GM21723 (cell line): ENCODE measurements around the gene TIGD3.

Experiments
- ATAC-seq: cut with Tn5 transposase; IDR thresholded peaks from one replicate; pipeline ENCODE4 v1.9.1; 2021; ENCODE audit warnings: mild to moderate bottlenecking, moderate library complexity; ENCODE audit not compliant: unreplicated experiment

Gene TIGD3, protein sequence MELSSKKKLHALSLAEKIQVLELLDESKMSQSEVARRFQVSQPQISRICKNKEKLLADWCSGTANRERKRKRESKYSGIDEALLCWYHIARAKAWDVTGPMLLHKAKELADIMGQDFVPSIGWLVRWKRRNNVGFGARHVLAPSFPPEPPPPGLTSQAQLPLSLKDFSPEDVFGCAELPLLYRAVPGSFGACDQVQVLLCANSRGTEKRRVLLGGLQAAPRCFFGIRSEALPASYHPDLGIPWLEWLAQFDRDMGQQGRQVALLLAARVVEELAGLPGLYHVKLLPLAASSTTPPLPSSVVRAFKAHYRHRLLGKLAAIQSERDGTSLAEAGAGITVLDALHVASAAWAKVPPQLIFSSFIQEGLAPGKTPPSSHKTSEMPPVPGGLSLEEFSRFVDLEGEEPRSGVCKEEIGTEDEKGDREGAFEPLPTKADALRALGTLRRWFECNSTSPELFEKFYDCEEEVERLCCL

DNA sequence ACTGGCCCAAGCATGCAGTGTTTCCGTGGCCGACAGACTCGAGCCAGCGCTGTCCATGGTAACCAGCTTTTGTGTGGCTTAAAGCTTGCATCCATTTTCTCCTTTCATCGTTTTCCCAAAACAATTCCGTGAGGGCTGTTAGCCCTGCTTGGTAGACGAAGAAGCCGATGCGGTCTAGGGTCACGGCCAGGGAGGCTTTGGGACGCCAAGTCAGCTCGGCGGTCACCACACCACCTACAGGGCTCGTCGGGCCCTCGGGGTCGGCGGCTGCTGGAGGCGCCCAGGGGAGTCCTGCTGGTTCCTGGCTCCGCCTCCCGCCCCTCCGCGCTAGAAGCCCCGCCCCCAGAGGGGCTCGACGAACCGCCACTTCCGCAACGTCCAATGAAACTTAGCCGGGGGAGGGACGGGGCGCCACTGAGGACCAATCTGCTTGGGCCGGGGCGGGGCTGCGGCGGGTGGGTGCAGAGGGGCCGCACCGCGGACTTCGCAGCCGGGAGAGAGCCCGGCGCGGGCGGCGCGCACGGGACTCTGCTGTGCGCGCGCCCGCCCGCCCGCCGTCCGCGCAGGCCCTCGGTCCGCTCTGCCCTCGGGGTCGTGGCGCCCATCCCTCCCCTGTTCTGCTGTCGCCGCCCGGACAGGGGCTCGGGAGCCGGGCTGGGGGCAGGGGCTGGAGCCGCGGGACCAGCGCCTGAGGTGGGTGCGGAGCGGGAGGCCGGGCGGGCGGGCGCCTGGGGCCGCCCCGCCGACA is at the start of gene TIGD3:
Gene TIGD3, plus strand, starts transcription at position 487 of the 748 bp plus-strand sequence. CDS start 1,058 bp downstream, outside the sequence.
- peak; percentile 82 for ATAC-seq

DNA sequence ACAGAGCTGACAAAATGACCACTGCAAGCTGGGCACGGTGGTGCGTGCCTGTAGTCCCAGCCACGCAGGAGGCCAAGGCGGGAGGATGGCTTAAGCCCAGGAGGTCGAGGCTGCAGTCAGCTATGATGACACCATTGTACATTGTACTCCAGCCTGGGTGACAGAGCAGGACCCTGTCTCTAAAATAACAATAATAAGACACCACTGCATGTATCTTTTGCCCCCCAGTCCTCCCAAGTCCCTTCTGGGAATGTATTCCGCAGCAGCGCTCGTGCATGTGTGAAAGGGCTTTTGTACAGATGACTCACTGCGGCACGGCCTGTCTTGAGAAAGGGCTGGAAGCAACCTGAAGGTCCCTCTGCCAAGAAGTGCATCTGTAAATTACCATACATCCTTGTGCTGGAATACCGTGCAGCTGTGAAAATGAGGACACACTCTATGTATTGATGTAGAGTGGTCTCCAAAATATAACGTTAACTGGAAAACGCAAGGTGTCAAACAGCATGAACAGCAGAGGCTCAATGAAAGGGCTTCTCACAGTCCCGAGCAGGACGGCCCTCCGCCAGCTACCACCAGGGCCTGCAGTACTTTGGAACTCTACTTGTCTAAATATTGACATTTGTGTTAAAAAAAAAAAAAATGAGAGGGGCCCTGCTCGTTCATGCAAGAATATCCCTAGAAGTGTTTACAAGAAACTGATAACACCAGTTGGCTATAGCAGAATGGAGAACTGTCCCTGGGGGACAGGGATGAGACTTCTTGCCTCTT is 48.9 kb upstream of the TIGD3 start:
- ATAC-seq: no peak

DNA sequence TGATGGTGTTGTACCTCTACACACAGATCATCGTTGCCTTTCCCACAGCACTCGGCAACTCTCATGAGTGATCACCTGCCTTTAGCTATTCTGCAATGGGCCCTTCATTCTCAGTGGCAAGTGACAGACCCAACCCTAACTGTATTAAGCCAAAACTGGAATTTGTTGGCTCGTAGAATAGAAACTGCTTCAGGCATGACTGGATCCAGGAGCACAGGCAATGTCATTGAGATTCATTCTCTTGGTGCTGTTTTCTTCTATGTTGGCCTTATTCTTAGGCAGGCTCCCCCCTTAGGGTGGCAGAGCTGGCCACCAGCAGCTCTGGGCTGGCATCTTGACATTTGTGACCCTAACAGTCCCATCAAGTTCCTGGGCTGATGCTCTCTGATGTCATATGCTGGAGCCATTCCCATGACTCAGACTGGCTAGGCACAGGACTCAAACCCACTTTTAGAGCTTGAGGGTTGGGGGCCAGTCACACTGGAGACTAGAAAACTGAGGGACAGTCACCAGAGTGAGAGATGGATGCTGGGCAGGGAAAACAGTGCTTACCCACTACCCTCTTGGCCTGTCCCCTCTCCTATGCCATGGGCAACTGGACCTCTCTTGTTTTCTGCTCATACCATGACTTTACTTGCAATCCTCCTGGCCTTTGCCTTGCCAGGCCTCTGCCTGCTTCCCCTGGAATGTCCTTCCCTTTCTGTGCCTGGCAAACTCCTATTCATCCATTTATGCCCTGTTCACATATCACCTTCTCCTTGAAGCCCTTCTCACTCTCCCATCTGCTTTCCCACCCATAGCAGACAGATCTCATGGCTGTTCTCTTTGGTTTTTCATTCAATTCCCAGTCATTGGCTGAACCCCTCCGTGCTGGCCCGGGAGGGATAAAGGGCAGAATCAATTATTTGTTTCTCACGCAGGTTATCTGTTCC is 47.0 kb upstream of the TIGD3 start:
- no peak for ATAC-seq

DNA sequence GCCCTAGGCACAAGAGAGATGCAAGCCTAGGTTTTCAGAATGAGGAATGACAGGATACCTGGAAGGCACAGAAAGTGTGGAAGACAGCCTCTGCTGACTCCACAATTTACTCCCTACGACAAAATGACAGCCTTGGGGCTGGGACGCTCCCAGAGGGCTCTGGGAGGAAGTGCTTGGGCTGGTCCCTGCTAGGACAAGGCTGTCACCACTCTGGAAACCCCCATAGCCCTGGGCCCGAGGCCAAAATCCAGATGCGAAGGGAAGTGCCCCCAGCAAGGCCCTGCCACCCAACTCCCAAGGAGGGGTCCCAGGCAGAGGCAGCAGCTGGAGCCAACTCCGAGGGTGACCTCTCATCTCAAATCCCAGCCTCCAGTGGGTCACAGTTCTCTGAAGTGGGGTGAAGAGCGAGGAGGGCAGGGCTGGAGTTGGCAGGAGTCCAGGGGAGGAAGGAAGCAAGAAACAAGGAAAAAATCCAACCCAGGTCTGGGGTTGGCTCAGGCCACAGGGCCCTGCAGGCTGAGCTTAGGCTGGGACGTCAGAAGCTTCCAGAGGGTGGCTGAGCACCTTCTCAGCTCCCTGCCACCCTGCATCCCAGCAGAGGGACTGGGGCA is 46.2 kb upstream of the TIGD3 start:
- ATAC-seq: no peak

DNA sequence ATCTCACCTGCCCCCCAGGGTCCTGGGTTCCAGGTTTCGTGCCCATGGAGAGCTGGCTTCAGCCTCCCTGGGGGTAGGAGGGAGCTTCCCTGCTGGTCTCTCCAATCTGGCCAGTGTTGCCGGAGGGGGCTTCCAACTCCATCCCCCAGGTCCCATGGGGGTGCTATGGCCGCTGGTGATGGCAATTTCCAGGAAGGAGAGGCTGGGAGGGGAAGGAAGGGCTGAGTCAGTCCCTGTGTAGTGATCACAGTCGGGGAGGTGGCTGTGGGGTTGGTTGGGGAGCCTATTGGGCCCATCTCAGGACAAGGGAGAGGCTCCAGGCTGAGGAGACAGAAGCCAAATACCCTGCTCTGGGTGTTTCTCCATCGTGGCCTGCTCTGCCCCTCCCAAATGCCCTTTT is 45.5 kb upstream of the TIGD3 start:
- ATAC-seq: no peak

DNA sequence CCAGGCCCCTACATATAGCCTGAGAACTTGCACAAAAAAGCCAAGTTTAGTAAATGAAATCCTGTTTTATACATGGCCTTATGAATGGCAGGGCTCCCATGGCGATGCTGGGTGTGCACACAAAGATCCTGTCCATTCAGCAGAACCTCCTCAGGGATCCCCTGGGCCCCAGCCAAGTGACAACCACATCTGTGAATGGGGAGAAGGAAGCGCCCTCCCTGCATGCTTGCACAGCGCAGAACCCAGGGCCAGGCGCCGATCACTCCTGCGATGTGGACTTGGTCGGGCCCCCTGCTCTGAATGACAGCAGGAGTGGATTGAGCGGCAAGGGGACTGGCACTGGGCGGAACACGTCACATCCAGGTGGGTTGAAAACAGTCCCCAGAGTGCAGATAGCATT is 44.3 kb upstream of the TIGD3 start:
- ATAC-seq: no peak

DNA sequence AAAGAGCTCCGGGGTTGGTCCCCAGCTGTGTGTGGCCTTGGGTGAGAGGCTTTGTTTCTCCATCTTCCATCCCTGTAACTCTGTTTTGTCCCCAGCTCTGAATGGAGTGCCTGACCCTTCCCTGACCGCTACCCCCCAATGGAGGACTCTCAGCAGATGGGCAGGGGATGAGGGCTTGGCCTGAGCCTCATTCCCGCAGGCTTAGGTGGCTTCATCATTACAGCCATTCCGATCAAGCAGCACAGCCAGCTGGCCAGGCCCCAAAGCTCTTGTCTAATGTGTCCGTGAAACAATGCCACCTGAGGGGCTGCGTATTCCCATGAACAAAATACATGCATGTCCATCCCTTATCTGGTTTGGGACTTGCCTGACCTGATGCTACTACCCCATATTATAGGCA is 43.8 kb upstream of the TIGD3 start:
- ATAC-seq: no peak

DNA sequence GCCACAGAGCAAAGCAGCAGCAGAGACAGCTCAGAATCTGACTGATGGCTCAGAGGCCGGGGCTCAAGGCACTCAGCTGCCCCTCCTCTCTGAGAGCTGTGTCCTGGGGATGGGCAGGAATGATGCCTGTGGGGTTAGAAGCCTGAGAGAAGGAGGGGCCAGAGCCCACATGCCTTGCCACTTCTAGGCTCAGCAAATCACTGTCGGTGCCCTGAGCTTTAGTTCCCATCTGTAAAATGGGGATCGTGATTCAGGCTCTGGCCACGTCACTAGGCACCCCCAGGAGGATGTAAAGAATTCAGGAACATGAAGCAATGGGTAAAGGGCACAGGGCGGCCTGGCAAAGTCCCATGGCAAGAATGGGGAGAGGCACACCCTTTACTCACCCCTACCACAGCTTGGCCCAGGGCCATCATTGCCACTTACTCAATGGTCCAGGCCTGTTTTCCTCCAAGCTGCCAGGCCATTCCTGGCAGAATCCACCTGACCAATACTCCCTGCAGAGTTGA is 43.3 kb upstream of the TIGD3 start:
- ATAC-seq: no peak

DNA sequence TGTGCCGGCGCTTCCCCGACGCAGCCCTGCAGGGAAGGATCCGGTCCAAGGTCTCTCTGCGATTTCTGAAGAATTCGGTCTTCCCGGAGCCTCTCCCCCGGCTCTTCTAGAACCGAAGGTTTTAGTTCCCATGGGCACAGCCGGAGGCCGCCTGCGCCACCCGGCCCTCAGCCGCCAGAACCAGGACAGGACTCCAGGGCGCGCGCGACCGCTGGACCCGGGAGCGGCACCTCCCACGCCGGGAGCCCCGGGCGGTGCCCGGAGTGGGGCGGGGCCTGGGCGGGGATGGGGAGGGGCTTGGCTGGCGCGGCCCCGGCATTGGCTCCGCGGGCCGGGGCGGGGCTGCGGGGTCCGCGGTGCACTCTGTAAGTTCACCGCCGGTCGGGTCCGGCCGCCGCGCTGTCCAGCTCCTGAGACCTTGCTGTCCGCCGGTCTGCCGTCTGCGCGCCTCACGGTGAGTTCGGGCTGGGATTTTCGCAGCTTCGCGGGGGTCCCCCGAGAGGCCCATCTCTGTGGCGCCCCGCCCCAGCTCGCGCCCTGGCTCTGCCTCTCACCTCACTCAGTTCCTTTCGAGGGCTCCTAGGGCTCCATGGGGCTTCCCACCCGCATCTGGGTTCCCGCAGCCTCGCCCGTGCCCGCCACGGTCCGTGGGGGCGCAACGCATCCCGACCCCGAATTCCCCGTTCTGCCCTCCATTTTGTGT is 39.9 kb upstream of the TIGD3 start, which contains the start of gene CDC42EP2:
Gene CDC42EP2, plus strand, starts transcription at position 366 of the 703 bp plus-strand sequence. CDS start 6,033 bp downstream, outside the sequence.
- ATAC-seq: peak; percentile 78

DNA sequence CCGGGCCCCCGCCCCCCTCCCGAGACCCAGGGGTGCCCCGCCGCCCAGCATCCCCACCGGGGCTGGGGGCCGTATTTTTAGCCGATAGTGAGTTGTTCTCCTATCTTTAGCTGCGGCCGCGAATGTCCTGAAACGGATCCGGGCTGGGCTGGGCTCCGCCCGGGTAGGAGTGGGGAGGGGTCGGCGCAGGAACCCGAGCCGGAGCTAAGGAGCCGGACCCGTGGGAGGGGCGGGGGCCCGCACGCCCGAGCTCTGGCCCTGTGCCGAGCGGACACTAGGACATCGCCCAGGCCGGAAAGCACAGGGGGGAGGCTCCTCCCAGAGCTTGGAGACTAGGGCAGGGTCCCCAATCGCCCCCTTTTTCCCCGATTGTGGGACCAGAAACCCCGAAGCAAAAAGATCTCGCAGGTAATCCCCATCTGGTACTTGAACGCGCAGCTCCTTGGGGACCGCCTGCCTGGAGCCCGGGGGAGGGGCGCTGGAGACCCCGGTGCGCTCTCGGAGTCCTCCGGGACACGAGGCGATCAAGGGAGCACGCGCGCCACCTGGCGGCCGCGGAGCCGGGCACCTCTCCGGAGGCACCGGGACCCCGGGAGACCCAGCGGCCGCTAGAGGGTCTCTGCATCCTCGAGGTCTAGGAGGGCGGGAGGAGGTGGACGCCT is 39.2 kb upstream of the TIGD3 start:
- ATAC-seq: peak; percentile 56

DNA sequence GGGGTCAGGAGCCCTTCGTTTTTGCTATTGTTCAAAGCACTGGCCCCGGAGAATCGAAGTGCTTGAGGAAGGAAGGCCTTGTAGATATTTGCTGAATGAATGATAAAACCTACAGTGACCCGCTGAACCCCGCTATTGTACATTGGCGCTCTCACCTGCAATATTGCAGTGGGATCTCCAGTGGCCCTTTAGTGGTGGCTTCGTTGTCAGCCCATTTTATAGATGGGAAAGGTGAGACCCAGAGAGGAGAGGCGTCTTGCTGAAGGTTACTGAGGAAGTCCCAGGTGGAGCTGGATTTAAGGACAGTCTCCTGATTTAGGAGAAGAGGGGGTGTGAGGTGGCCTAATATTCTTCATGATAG is 38.7 kb upstream of the TIGD3 start:
- no peak for ATAC-seq

DNA sequence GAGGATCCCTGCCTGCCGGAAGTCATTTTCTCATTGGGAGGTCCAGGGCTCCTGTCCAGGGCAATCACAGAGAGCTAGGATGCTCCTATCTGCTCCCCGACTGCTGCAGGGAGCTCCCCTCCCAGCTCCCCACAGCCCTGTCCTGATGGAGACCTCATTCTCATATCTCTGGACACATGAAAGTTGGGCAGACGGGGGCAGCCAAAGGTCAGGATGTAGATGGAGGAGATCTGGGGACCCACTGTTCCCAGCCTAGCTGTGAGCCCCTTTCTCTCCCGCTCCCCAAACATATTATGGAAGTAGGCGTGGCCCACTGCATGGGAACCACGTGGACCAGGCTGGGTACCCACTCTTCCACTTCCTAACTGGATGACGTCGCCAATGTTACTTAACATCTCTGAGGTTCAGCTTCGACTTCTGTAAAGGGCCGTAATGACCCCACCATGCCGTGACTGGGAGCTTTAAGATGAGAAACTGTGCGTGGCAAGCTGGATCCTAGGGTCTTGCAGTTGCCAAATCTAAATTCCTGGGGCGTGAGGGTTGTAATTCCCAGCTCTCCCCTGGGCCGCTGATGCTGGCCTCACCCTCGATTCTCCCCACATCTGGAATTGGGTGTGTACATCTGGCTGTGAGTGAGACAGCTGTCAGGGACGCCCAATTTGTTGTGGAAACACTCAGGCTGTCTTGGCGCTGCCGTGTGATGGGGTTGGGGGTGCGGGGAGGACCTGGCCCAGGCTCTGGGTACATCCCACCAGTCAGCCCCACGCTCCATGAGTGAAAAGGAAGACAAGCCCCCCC is 38.1 kb upstream of the TIGD3 start:
- ATAC-seq: no peak

DNA sequence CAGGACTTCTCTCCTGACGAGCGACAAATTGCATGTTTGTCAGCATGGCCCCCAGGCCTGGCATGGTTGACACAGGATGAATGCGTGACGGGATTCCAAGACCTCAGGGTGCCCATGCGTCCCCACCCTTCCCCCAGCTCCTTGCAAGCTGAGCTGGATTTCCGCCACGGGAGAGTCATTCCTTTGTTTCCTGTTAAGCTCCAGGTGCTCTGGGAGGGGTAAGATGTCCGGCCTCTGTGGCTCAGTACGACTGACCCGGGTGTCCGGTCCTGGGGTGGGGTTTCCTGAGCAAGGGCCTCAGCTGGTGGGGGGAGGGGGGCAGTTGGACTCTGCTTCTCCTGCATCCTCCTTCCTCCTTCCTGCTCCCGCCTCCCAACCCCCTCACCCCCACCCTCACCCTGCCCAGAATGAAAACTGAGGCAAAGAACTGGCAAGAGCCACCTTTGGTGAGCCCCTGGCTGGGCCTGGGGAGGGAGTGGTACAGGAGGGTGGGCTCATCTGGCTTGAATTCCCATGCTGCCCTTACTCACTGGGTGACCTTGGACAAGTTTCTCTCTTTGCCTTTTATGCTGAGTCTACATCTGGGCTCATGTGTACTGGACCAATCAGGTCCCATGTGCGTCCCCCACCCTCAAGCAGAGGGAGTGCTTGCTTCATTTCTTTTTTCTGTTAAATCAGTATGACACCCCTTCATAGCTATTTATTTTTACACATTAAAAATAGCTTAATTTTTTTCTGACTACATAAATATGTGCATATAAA is 37.3 kb upstream of the TIGD3 start:
- no peak for ATAC-seq

DNA sequence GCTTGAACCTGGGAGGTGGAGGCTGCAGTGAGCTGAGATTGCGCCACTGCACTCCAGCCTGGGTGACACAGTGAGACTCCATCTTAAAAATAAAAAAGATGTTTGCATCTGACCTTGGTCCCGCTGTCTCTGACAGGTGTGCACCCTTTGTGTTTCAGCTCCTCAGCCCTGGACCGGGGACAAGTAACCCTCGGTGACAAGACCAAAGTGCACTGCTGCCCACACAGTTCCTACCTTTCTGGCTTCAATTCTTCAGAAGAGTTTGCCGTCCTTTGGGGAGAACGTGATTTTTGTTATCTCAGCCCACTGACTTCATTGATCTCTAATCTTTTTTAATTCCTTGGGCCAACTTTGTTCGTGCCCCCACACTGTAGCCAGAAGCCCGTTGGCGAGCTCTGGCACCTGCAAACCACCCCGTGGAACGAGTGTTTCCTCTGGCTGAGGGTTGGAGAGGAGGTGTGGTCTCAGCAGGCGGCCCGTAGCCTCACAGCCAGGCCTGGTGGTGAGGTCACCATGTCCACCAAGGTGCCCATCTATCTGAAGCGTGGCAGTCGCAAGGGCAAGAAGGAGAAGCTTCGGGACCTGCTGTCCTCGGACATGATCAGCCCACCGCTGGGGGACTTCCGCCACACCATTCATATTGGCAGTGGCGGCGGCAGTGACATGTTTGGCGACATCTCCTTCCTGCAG is 34.0 kb upstream of the TIGD3 start:
- ATAC-seq: no peak

DNA sequence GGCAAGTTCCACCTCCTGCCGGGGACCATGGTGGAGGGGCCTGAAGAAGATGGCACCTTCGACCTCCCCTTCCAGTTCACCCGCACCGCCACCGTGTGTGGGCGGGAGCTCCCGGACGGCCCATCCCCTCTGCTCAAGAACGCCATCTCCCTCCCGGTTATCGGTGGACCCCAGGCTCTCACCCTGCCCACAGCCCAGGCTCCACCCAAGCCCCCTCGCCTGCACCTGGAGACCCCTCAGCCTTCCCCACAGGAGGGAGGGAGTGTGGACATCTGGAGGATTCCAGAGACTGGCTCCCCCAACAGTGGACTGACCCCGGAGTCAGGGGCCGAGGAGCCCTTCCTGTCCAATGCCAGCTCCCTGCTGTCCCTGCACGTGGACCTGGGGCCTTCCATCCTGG is 33.5 kb upstream of the TIGD3 start:
- ATAC-seq: no peak

DNA sequence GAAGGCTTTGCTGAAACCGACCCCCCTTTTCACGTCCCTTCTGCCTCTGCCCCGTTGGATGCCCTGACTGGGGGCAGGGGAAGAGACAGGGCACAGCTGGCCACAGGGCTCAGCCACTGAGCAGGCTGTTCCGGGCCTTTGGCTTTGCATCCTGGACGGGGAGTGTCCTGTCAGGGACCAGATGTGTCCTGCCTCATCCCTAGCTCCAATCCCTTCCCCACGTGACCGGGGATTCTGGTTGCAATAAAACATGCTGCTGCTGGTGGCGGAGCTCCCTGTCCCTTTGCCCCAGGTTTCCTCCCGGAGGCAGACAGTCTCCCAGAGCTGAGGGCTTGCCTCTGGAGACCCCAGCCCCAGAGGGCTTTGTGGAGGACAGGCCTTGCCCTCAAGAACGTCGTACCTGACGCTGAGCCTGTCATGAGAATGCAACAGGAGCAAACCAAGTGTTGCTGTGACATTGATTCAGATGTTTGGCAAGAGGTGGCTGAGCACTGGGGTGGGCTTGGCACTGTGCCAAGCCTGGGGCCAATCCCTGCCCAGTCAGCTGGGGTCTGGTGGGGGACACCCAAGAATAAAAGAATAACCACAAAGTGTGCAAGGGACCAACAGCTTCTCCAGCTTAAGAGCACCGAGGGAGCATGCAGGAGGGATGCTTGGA is 32.6 kb upstream of the TIGD3 start:
- ATAC-seq: no peak
